Suprapubic skin (tissue), 4 donors: ENCODE results near the gene NF1. TPM values are rescaled to one million over a fixed set of nuclear protein-coding genes. Genes with fewer than 3 reads are reported as not detected.
A peak's percentile ranks its signal among the peaks of the same experiment; 100 is the strongest.

ENCODE experiments used
- DNase-seq, 2 donors: peaks; one replicate each; pipeline ENCODE4 v3.0.0-alpha.2; 2019; ENCODE audit warnings: low spot score in 2 of 2
- H3K27ac ChIP-seq: fragments of 200-600 bp; sonication (generic); one replicate; pipeline ENCODE4 v1.5.1; 2019
- H3K27me3 ChIP-seq: fragments of 200-600 bp; sonication (generic); one replicate; pipeline ENCODE4 v1.5.1; 2019
- H3K36me3 ChIP-seq: fragments of 200-600 bp; sonication (generic); one replicate; pipeline ENCODE4 v1.5.1; 2019
- H3K4me1 ChIP-seq: fragments of 200-600 bp; sonication (generic); one replicate; pipeline ENCODE4 v1.5.1; 2019
- H3K4me3 ChIP-seq: fragments of 200-600 bp; sonication (generic); one replicate; pipeline ENCODE4 v1.5.1; 2019; ENCODE audit warnings: mild to moderate bottlenecking
- H3K9me3 ChIP-seq: fragments of 200-600 bp; sonication (generic); one replicate; pipeline ENCODE4 v1.5.1; 2019
- CTCF ChIP-seq, 2 donors: fragments of 200-600 bp in 1 of 2; fragments of 450-650 bp in 1 of 2; sonication (generic) in 1 of 2; IDR thresholded peaks; one replicate each; pipeline ENCODE4 v1.5.1; 2016 to 2019; ENCODE audit warnings: antibody characterized with exemption in 2 of 2, mild to moderate bottlenecking in 1 of 2, moderate library complexity in 1 of 2
- EP300 ChIP-seq: sonication (generic); formaldehyde crosslinking; IDR thresholded peaks from one replicate; pipeline ENCODE4 v1.6.1; 2017; ENCODE audit warnings: antibody characterized with exemption
- POLR2A ChIP-seq, 2 donors: fragments of 450-650 bp; IDR thresholded peaks; one replicate each; pipeline ENCODE4 v1.6.1; 2017; ENCODE audit warnings: antibody characterized with exemption in 2 of 2, mild to moderate bottlenecking in 2 of 2, moderate library complexity in 2 of 2
- POLR2AphosphoS5 ChIP-seq, 3 donors: sonication (generic); formaldehyde crosslinking; IDR thresholded peaks; one replicate each; pipeline ENCODE4 v1.6.1; 2017; ENCODE audit warnings: antibody characterized with exemption in 3 of 3
- whole genome bisulfite sequencing: methylation state at CpG from one replicate; pipeline ENCODE4 v1.1.5; 2018; 5-methylcytosine and 5-hydroxymethylcytosine counted together
- total RNA-seq, 4 donors: library from RNA; depleted of rRNA; stranded (reverse); fragments of >200 nt; gene quantifications; one replicate each; pipeline ENCODE4 v1.1.0, GENCODE V29; 2016

Gene NF1
- total RNA-seq, 4 donors from 2014 or later, result 32.3 to 113 (median 45.4) TPM

GRCh38 chr17:31387438-31387837 lies 292.7 kb downstream of the NF1 start:
- no peak overlapping the region for H3K27ac ChIP-seq
- WGBS, result 88% methylated on average over 12 of the region's 12 CpGs
- no peaks in the 10 kb centered on the region for H3K9me3 ChIP-seq
- no peak for DNase-seq
- no peaks in the 10 kb centered on the region for H3K36me3 ChIP-seq
- peaks cover 14% of the 10 kb centered on the region for H3K4me1 ChIP-seq
- H3K27me3 ChIP-seq, result peaks cover 37% of the 10 kb centered on the region
- no peak overlapping the region for H3K4me3 ChIP-seq
- no peak for TF ChIP-seq POLR2A (IDR thresholded peaks at IDR 0.05)
- TF ChIP-seq POLR2AphosphoS5 (IDR thresholded peaks at IDR 0.05), result no peak
- TF ChIP-seq EP300, result no peak
- TF ChIP-seq CTCF (IDR thresholded peaks at IDR 0.05), result no peak

GRCh38 chr17:31388351-31388750 lies 293.6 kb downstream of the NF1 start:
- peaks cover 46% of the 10 kb centered on the region for H3K27me3 ChIP-seq
- TF ChIP-seq POLR2AphosphoS5 (IDR thresholded peaks at IDR 0.05), result no peak
- TF ChIP-seq CTCF (IDR thresholded peaks at IDR 0.05), result no peak
- TF ChIP-seq EP300, result no peak
- TF ChIP-seq POLR2A (IDR thresholded peaks at IDR 0.05), result no peak
- H3K4me1 ChIP-seq, result peaks cover 19% of the 10 kb centered on the region

GRCh38 chr17:31388770-31389656 lies 294.2 kb downstream of the NF1 start:
- no peaks in the 10 kb centered on the region for H3K9me3 ChIP-seq
- no peak overlapping the region for H3K4me3 ChIP-seq
- peaks cover 53% of the 10 kb centered on the region for H3K27me3 ChIP-seq
- peaks cover 19% of the 10 kb centered on the region for H3K4me1 ChIP-seq
- no peak for TF ChIP-seq EP300
- TF ChIP-seq POLR2A (IDR thresholded peaks at IDR 0.05), result no peak
- TF ChIP-seq POLR2AphosphoS5 (IDR thresholded peaks at IDR 0.05), result no peak
- TF ChIP-seq CTCF (IDR thresholded peaks at IDR 0.05), result peak in 1 of 2 donors; percentile 55
- no peak for DNase-seq
- WGBS, result 54% methylated on average over 13 of the region's 18 CpGs
- H3K36me3 ChIP-seq, result no peaks in the 10 kb centered on the region
- no peak overlapping the region for H3K27ac ChIP-seq

More at GRCh38 chr17:31388351-31388750, 293.6 kb downstream of the NF1 start:
- 75% methylated on average over 2 of the region's 2 CpGs for WGBS
- no peak overlapping the region for H3K27ac ChIP-seq
- no peak overlapping the region for H3K4me3 ChIP-seq
- no peaks in the 10 kb centered on the region for H3K36me3 ChIP-seq
- no peaks in the 10 kb centered on the region for H3K9me3 ChIP-seq
- DNase-seq, result no peak

- DNase-seq, result no peak
- WGBS, result 70% methylated on average over 20 of the region's 22 CpGs
- no peaks in the 10 kb centered on the region for H3K9me3 ChIP-seq
- TF ChIP-seq POLR2AphosphoS5 (IDR thresholded peaks at IDR 0.05) (no peak), CTCF (IDR thresholded peaks at IDR 0.05) (no peak), EP300 (no peak), POLR2A (IDR thresholded peaks at IDR 0.05) (no peak)
- H3K4me3 ChIP-seq, result no peak overlapping the region
- H3K4me1 ChIP-seq, result peaks cover 19% of the 10 kb centered on the region
- peaks cover 53% of the 10 kb centered on the region for H3K27me3 ChIP-seq
- H3K36me3 ChIP-seq, result no peaks in the 10 kb centered on the region
- no peak overlapping the region for H3K27ac ChIP-seq
Observed at GRCh38 chr17:31389657-31390381, 295.0 kb downstream of the NF1 start.

GRCh38 chr17:31390426-31390747 lies 295.6 kb downstream of the NF1 start:
- peaks cover 53% of the 10 kb centered on the region for H3K27me3 ChIP-seq
- TF ChIP-seq POLR2AphosphoS5 (IDR thresholded peaks at IDR 0.05) (no peak), EP300 (no peak), CTCF (IDR thresholded peaks at IDR 0.05) (no peak), POLR2A (IDR thresholded peaks at IDR 0.05) (no peak)
- peaks cover 19% of the 10 kb centered on the region for H3K4me1 ChIP-seq
- DNase-seq, result no peak
- 77% methylated on average over 8 of the region's 8 CpGs for WGBS
- no peak overlapping the region for H3K27ac ChIP-seq
- H3K36me3 ChIP-seq, result no peaks in the 10 kb centered on the region
- no peaks in the 10 kb centered on the region for H3K9me3 ChIP-seq
- H3K4me3 ChIP-seq, result no peak overlapping the region
